Measurements from ENCODE around the gene YPEL1.

- no peak for TF ChIP-seq CTCF (IDR thresholded peaks at IDR 0.05)
- no peak for TF ChIP-seq POLR2A (IDR thresholded peaks at IDR 0.05)
These were observed 17.1 kb downstream of the YPEL1 start for GRCh38 chr22:21718499-21718898.

All from right lobe of liver (tissue), 4 donors.